Panc1 (cell line): ENCODE results near the gene SUGP1. TPM values are rescaled to one million over a fixed set of nuclear protein-coding genes. Genes with fewer than 3 reads are reported as not detected.

Experiments used
- ATAC-seq: fragments of 200-7000 bp; cut with Tn5 transposase; 2 replicates; pipeline ENCODE4 v1.9.1; 2020; ENCODE audit warnings: mild to moderate bottlenecking, moderate library complexity
- BruUV-seq: library from RNA; stranded (reverse); fragments of 400-500 nt; replicated peaks from 2 replicates; lab custom pipeline; 2021; lab: Mats Ljungman, UMichigan
- CTCF ChIA-PET: fragments of 300-600 bp; sonication (Branson Sonifier 250); formaldehyde crosslinking; loops from one replicate; lab custom pipeline; 2022; ENCODE audit warnings: antibody characterized with exemption; lab: Charles Lee
- POLR2A ChIA-PET: fragments of 300-600 bp; sonication (Branson Sonifier 250); formaldehyde crosslinking; loops from one replicate; lab custom pipeline; 2022; ENCODE audit warnings: antibody characterized with exemption; lab: Charles Lee
- DNase-seq: peaks from one replicate; pipeline ENCODE4 v3.0.0-alpha.2; 2010; ENCODE audit warnings: low read depth, low spot score
- H3K27ac ChIP-seq: 2 replicates; pipeline ENCODE4 v1.5.1; 2011; ENCODE audit warnings: mild to moderate bottlenecking, low read length, inconsistent platforms
- H3K27me3 ChIP-seq: fragments of 200-500 bp; sonication (Bioruptor generic); 2 replicates; pipeline ENCODE4 v1.6.0; 2014; ENCODE audit warnings: low read length, inconsistent platforms; ENCODE audit not compliant: control insufficient read depth, insufficient read depth
- H3K36me3 ChIP-seq: fragments of 200-500 bp; sonication (Bioruptor generic); 2 replicates; pipeline ENCODE4 v1.5.1; 2014; ENCODE audit warnings: inconsistent platforms, mild to moderate bottlenecking, low read length, moderate library complexity; ENCODE audit not compliant: control insufficient read depth, insufficient read depth
- H3K4me1 ChIP-seq: 2 replicates; pipeline ENCODE4 v1.5.1; 2011; ENCODE audit warnings: inconsistent platforms, mild to moderate bottlenecking, low read length, moderate library complexity; ENCODE audit not compliant: control insufficient read depth, insufficient read depth
- H3K4me3 ChIP-seq, 2 experiments: 2 replicates each; pipeline ENCODE4 v1.5.1; 2011 to 2012; ENCODE audit warnings: low read depth in 2 of 2, low read length in 2 of 2, mild to moderate bottlenecking in 2 of 2, inconsistent platforms in 1 of 2, moderate library complexity in 1 of 2
- H3K9me3 ChIP-seq: fragments of 200-500 bp; sonication (Bioruptor generic); 2 replicates; pipeline ENCODE4 v1.5.1; 2014; ENCODE audit warnings: low read depth, mild to moderate bottlenecking, inconsistent platforms, low read length, moderate library complexity; ENCODE audit not compliant: control insufficient read depth, insufficient read depth
- CTCF ChIP-seq: fragments of 450-650 bp; IDR thresholded peaks from 2 replicates; pipeline ENCODE4 v1.5.1; 2017; ENCODE audit warnings: mild to moderate bottlenecking
- POLR2AphosphoS5 ChIP-seq: IDR thresholded peaks from 2 replicates; pipeline ENCODE4 v1.6.1; 2012; ENCODE audit warnings: mild to moderate bottlenecking, low read depth, low read length, moderate library complexity
- REST ChIP-seq, 2 experiments: IDR thresholded peaks; 2 replicates each; pipeline ENCODE4 v1.6.1; 2011 to 2012; ENCODE audit warnings: low read depth in 2 of 2, control low read depth in 1 of 2, low read length in 1 of 2, mild to moderate bottlenecking in 1 of 2, moderate library complexity in 1 of 2; ENCODE audit not compliant: insufficient read depth in 1 of 2
- SIN3A ChIP-seq: IDR thresholded peaks from 2 replicates; pipeline ENCODE4 v1.6.1; 2012; ENCODE audit warnings: low read depth, mild to moderate bottlenecking, low read length, moderate library complexity, borderline replicate concordance; ENCODE audit not compliant: insufficient read depth
- TCF7L2 ChIP-seq: IDR thresholded peaks from 2 replicates; pipeline ENCODE4 v1.6.1; 2011; ENCODE audit warnings: mild to moderate bottlenecking, low read depth, low read length, inconsistent platforms
- in situ Hi-C: cut with HindIII; loops from 2 replicates; pipeline ENCODE4 v1.10.0; 2016; ENCODE audit warnings: low sequenced_read_pairs, low pct_unique_long_range_greater_than_20kb
- intact Hi-C: fragments of 100-400 bp; cut with micrococcal nuclease; formaldehyde crosslinking; loops from one replicate; pipeline ENCODE4 v1.10.0; 2022; ENCODE audit not compliant: unreplicated experiment
- total RNA-seq: library from RNA; stranded (reverse); gene quantifications from one replicate; pipeline ENCODE4 v1.2.1, GENCODE V29; 2021; ENCODE audit not compliant: unreplicated experiment

SUGP1 gene
- total RNA-seq, 1 experiment from 2014 or later = 41.5 TPM

GRCh38 chr19:19230999-19231398 lies 89.3 kb downstream of the SUGP1 start:
- no TSS peak for BruUV-seq
- TF ChIP-seq CTCF (no peak), TCF7L2 (no peak)
- H3K4me1 ChIP-seq = no peaks in the 10 kb centered on the region
- in situ Hi-C loops (no loop called here), intact Hi-C loops (no loop called here)
- H3K36me3 ChIP-seq = no peaks in the 10 kb centered on the region
- ChIA-PET POLR2A (no interaction called here), CTCF (interaction anchor here (0.6 to 0.7 kb wide), 2 partner anchors 25 to 78 kb away, joined by 3 to 5 read pairs; no protein-coding TSS in a partner anchor)
- peaks cover 6% of the 10 kb centered on the region; the same call in 1 of the 2 replicates for H3K9me3 ChIP-seq
- no peak overlapping the region for H3K4me3 ChIP-seq
- H3K27me3 ChIP-seq = no peaks in the 10 kb centered on the region
- H3K27ac ChIP-seq = no peak overlapping the region
- no peak for ATAC-seq
- DNase-seq = no peak

GRCh38 chr19:19229701-19230100 lies 90.6 kb downstream of the SUGP1 start:
- TF ChIP-seq SIN3A = no peak
- H3K36me3 ChIP-seq = no peaks in the 10 kb centered on the region
- CTCF ChIA-PET = no interaction called here
- H3K4me3 ChIP-seq = no peak overlapping the region
- no peaks in the 10 kb centered on the region for H3K27me3 ChIP-seq
- no peak overlapping the region for H3K27ac ChIP-seq
- no peak for DNase-seq
- in situ Hi-C loops = no loop called here
- peaks cover 4% of the 10 kb centered on the region; the same call in 1 of the 2 replicates for H3K4me1 ChIP-seq
- intact Hi-C loops = no loop called here
- BruUV-seq = no TSS peak
- POLR2A ChIA-PET = no interaction called here
- peaks cover 4% of the 10 kb centered on the region; the same call in 1 of the 2 replicates for H3K9me3 ChIP-seq
- ATAC-seq = no peak

GRCh38 chr19:19227217-19227616 lies 93.1 kb downstream of the SUGP1 start:
- no peak for ATAC-seq
- POLR2A ChIA-PET = no interaction called here
- Histone ChIP-seq H3K36me3 (no peaks in the 10 kb centered on the region), H3K4me1 (peaks cover 4% of the 10 kb centered on the region; the same call in 1 of the 2 replicates), H3K27ac (no peak overlapping the region), H3K9me3 (no peaks in the 10 kb centered on the region), H3K4me3 (no peak overlapping the region), H3K27me3 (no peaks in the 10 kb centered on the region)
- no peak for TF ChIP-seq CTCF
- no peak for TF ChIP-seq SIN3A
- no peak for TF ChIP-seq REST (IDR thresholded peaks at IDR 0.05; ENCODE audit: insufficient read depth in 1 of 2, low read depth in 2 of 2, low read length in 1 of 2)
- TF ChIP-seq TCF7L2 = no peak
- no peak for TF ChIP-seq POLR2AphosphoS5
- CTCF ChIA-PET = no interaction called here
- intact Hi-C loops = no loop called here
- BruUV-seq = no TSS peak
- DNase-seq = no peak
- in situ Hi-C loops = no loop called here
